ENCODE data around the gene OR4A47.
"Not testable (repeated sequence)": the region's sequence is repeated elsewhere in the genome, so short reads cannot be mapped to it uniquely, and the experiment has no call there.

OR4A47 gene

GRCh38 chr11:48488493-48488892 is at the start of gene OR4A47:
Gene OR4A47 (plus strand): TSS chr11:48488793. CDS start chr11:48488793, 0 bp downstream.
- DNase-seq = not testable (repeated sequence)

DNA sequence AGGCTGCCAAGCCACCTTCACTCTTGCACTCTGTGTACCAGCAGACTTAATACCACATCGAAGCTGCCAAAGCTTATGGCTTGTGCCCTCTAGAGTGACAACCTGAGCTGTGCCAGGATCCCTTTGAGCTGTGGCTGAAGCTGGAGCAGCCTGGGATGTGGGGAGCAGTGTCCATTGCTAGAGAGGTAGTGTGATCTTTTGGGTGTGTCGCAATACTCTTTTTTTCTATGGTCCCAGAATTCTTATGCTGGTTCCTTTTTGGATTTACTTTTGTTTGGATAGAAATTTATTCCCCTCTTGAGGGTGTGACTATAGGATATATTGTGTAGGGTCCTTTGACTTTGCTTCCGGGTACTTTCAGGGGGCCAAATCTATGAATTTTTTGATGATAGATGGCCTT is 32.7 kb upstream of the OR4A47 start:
- not testable (repeated sequence) for DNase-seq

- DNase-seq = not testable (repeated sequence)
Observed at GRCh38 chr11:48473966-48474365, 14.6 kb upstream of the OR4A47 start.

GRCh38 chr11:48474703-48475102 is 13.9 kb upstream of the OR4A47 start:
- not testable (repeated sequence) for DNase-seq

DNA sequence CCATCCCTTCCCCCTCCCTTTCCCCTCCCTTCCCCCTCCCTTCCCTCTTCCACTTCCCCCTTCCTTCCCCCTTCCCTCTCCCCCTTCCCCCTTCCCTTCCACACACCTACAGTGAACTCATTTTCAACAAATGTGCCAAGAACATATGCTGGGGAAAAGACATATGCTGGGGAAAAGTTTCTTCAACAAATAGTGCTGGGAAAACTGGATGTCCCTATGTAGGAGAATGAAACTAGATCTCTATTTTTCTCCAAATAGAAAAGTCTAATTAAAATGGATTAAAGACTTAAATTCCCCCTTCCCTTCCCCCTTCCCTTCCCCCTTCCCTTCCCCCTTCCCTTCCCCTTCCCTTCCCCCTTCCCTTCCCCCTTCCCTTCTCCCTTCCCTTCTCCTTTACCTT is 17.6 kb downstream of the OR4A47 start:
- DNase-seq = not testable (repeated sequence)

DNA sequence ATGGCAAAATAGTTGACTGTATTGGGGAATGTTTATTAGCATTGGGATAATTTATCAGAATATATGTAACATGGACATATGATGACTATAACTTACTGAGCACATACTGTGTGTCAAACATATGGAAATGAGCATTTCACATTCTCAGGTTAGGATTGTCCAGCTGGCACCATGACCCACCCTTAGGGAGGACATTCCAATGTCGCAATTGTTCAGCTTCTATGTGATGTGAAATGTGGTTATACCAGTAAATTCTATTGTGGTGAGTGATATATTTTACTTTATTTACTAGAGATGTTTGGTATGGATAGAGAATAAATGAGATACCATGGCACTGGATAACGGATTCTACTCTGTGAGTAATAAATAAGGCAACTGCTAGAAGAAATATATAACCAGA is 50.4 kb downstream of the OR4A47 start:
- DNase-seq = no peak
